WTC11 (cell line): ENCODE data around the gene DSG3. TPM values are rescaled to one million over a fixed set of nuclear protein-coding genes. Genes with fewer than 3 reads are reported as not detected.
"Not testable (repeated sequence)": the region's sequence is repeated elsewhere in the genome, so short reads cannot be mapped to it uniquely, and the experiment has no call there.

Experiments used
- ATAC-seq: fragments of 200-7000 bp; cut with Tn5 transposase; 2 replicates; pipeline ENCODE4 v1.10.0; 2021; ENCODE audit warnings: mild to moderate bottlenecking, moderate library complexity
- CTCF ChIA-PET: fragments of 300-600 bp; sonication (Branson Sonifier 250); formaldehyde crosslinking; loops from one replicate; lab custom pipeline; 2021; ENCODE audit warnings: antibody characterized with exemption; lab: Charles Lee
- POLR2A ChIA-PET: fragments of 350-600 bp; sonication (Branson Sonifier 250); formaldehyde crosslinking; loops from one replicate; lab custom pipeline; 2021; ENCODE audit warnings: antibody characterized with exemption; lab: Charles Lee
- DNase-seq: peaks from one replicate; pipeline ENCODE4 v3.0.0; 2021; ENCODE audit warnings: low spot score
- H3K27ac Mint-ChIP-seq: 2 replicates; pipeline ENCODE4 v1.8.0; 2021; ENCODE audit warnings: mixed read lengths
- H3K27me3 Mint-ChIP-seq: 2 replicates; pipeline ENCODE4 v1.8.0; 2021; ENCODE audit warnings: low read depth, mild to moderate bottlenecking, moderate library complexity, mixed read lengths
- H3K36me3 Mint-ChIP-seq: 2 replicates; pipeline ENCODE4 v1.8.0; 2021; ENCODE audit warnings: mixed read lengths
- H3K4me1 Mint-ChIP-seq: 2 replicates; pipeline ENCODE4 v1.8.0; 2022; ENCODE audit warnings: mixed read lengths
- H3K4me3 Mint-ChIP-seq: 2 replicates; pipeline ENCODE4 v1.8.0; 2021; ENCODE audit warnings: mild to moderate bottlenecking, moderate library complexity, mixed read lengths
- H3K9me3 Mint-ChIP-seq: 2 replicates; pipeline ENCODE4 v1.8.0; 2021; ENCODE audit warnings: mixed read lengths
- ATF3 ChIP-seq: sonication (generic); formaldehyde crosslinking; conservative IDR thresholded peaks from 2 replicates; pipeline ENCODE4 v1.8.1; 2022; ENCODE audit warnings: mild to moderate bottlenecking, missing genetic modification reagents
- ERG ChIP-seq: fragments of 250-450 bp; sonication (Bioruptor Pico); IDR thresholded peaks from 2 replicates; pipeline ENCODE4 v1.8.0; 2021; ENCODE audit warnings: mild to moderate bottlenecking
- ETV6 ChIP-seq: sonication (generic); formaldehyde crosslinking; IDR thresholded peaks from 2 replicates; pipeline ENCODE4 v1.8.1; 2022; ENCODE audit warnings: mild to moderate bottlenecking, missing genetic modification reagents
- FOXJ3 ChIP-seq: sonication (generic); formaldehyde crosslinking; IDR thresholded peaks from 2 replicates; pipeline ENCODE4 v1.9.0; 2021; ENCODE audit warnings: missing genetic modification reagents, mild to moderate bottlenecking, borderline replicate concordance
- FOXK1 ChIP-seq: sonication (generic); formaldehyde crosslinking; IDR thresholded peaks from 2 replicates; pipeline ENCODE4 v1.8.0; 2022; ENCODE audit warnings: mild to moderate bottlenecking, moderate library complexity, missing genetic modification reagents
- GRHL2 ChIP-seq: fragments of 250-450 bp; sonication (Bioruptor Pico); IDR thresholded peaks from 2 replicates; pipeline ENCODE4 v1.8.0; 2022; ENCODE audit warnings: mild to moderate bottlenecking, moderate library complexity; ENCODE audit not compliant: insufficient replicate concordance, severe bottlenecking
- GTF2I ChIP-seq: fragments of 250-450 bp; sonication (Bioruptor Pico); conservative IDR thresholded peaks from 2 replicates; pipeline ENCODE4 v1.4.0; 2021; ENCODE audit warnings: mild to moderate bottlenecking
- IRF2 ChIP-seq: sonication (generic); formaldehyde crosslinking; IDR thresholded peaks from 2 replicates; pipeline ENCODE4 v1.8.0; 2022; ENCODE audit warnings: low read depth, missing genetic modification reagents, borderline replicate concordance
- JAZF1 ChIP-seq: fragments of 250-450 bp; sonication (Bioruptor Pico); IDR thresholded peaks from 2 replicates; pipeline ENCODE4 v1.9.0; 2021; ENCODE audit warnings: moderate library complexity, mild to moderate bottlenecking, inconsistent platforms
- KAT7 ChIP-seq: sonication (generic); formaldehyde crosslinking; IDR thresholded peaks from 2 replicates; pipeline ENCODE4 v1.8.1; 2023; ENCODE audit warnings: missing genetic modification reagents, mild to moderate bottlenecking, borderline replicate concordance
- MYBL2 ChIP-seq: sonication (generic); formaldehyde crosslinking; IDR thresholded peaks from 2 replicates; pipeline ENCODE4 v1.8.1; 2023; ENCODE audit warnings: mild to moderate bottlenecking, moderate library complexity, missing genetic modification reagents
- OVOL2 ChIP-seq: fragments of 250-450 bp; sonication (Bioruptor Pico); IDR thresholded peaks from 2 replicates; pipeline ENCODE4 v1.9.0; 2021; ENCODE audit warnings: mild to moderate bottlenecking, borderline replicate concordance
- RELA ChIP-seq: sonication (generic); formaldehyde crosslinking; IDR thresholded peaks from 2 replicates; pipeline ENCODE4 v1.8.1; 2022; ENCODE audit warnings: missing genetic modification reagents, mild to moderate bottlenecking, borderline replicate concordance
- SMAD3 ChIP-seq: sonication (generic); formaldehyde crosslinking; IDR thresholded peaks from 2 replicates; pipeline ENCODE4 v1.8.0; 2022; ENCODE audit warnings: missing genetic modification reagents, mild to moderate bottlenecking, borderline replicate concordance
- SMAD4 ChIP-seq: sonication (generic); formaldehyde crosslinking; IDR thresholded peaks from 2 replicates; pipeline ENCODE4 v1.8.0; 2022; ENCODE audit warnings: mild to moderate bottlenecking, missing genetic modification reagents
- ZBTB21 ChIP-seq: sonication (generic); formaldehyde crosslinking; IDR thresholded peaks from 2 replicates; pipeline ENCODE4 v1.8.1; 2023; ENCODE audit warnings: mild to moderate bottlenecking, missing genetic modification reagents, borderline replicate concordance
- ZNF317 ChIP-seq: sonication (generic); formaldehyde crosslinking; IDR thresholded peaks from 2 replicates; pipeline ENCODE4 v1.8.1; 2023; ENCODE audit warnings: low read depth, mild to moderate bottlenecking, moderate library complexity, missing genetic modification reagents, borderline replicate concordance
- ZNF423 ChIP-seq: fragments of 250-450 bp; sonication (Bioruptor Pico); IDR thresholded peaks from 2 replicates; pipeline ENCODE4 v2.1.2; 2022; ENCODE audit warnings: mild to moderate bottlenecking, moderate library complexity
- ZNF671 ChIP-seq: fragments of 250-450 bp; sonication (Bioruptor Pico); IDR thresholded peaks from 2 replicates; pipeline ENCODE4 v1.8.0; 2021; ENCODE audit warnings: mild to moderate bottlenecking
- total RNA-seq: library from RNA; stranded (reverse); gene quantifications from 3 replicates; pipeline ENCODE4 v1.2.3, GENCODE V29; 2021
- TF ChIP-seq, protein P1 (sequence below): sonication (generic); formaldehyde crosslinking; IDR thresholded peaks from 2 replicates; pipeline ENCODE4 v1.8.0; 2022; ENCODE audit warnings: mild to moderate bottlenecking, missing genetic modification reagents
- TF ChIP-seq, protein P2 (sequence below): sonication (generic); formaldehyde crosslinking; IDR thresholded peaks from 2 replicates; pipeline ENCODE4 v1.8.1; 2023; ENCODE audit warnings: mild to moderate bottlenecking, missing genetic modification reagents, moderate library complexity
- TF ChIP-seq, protein P3 (sequence below): sonication (generic); formaldehyde crosslinking; IDR thresholded peaks from 2 replicates; pipeline ENCODE4 v1.8.0; 2022; ENCODE audit warnings: mild to moderate bottlenecking, missing genetic modification reagents
- TF ChIP-seq, protein P4 (sequence below): fragments of 250-450 bp; sonication (Bioruptor Pico); IDR thresholded peaks from 2 replicates; pipeline ENCODE4 v1.9.0; 2021; ENCODE audit warnings: moderate library complexity, mild to moderate bottlenecking, inconsistent platforms, borderline replicate concordance

Gene DSG3
- total RNA-seq, 1 experiment from 2014 or later: 0.04 TPM

DNA sequence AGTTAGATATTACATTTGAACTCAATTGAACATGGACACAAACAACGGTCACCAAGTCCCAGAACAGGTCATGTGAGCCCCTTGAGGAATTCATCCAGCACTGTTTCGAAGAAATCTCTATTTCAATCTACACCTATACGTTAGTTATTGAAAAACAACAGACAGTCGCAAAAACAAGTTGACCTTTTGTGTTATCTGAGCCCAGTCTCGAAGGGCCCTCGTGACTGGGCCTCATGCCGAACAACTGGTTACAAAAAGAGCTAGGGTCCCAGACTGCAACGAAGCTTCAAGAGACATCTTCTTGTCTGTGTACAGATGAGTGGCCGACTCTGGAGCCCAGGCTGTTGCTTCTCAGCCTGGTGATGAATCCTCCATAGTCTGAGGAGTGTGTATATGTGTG, 45.1 kb downstream of the DSG3 start:
- Mint-ChIP-seq H3K36me3 (no peaks in the 10 kb centered on the region), H3K4me1 (peaks cover 9% of the 10 kb centered on the region), H3K9me3 (no peaks in the 10 kb centered on the region), H3K27ac (no peak overlapping the region), H3K27me3 (peaks cover 10% of the 10 kb centered on the region), H3K4me3 (no peak overlapping the region)
- DNase-seq: no peak
- no peak for ATAC-seq
- TF ChIP-seq ATF3 (CRISPR knock-in tag) (no peak), JAZF1 (no peak), SMAD3 (no peak), KAT7 (CRISPR knock-in tag) (no peak), FOXK1 (no peak)
- ChIA-PET POLR2A (no interaction called here), CTCF (interaction anchor here (1.0 kb wide), 1 partner anchor 68 kb away, joined by 4 read pairs; no protein-coding TSS in a partner anchor)

GRCh38 chr18:31493171-31493570, 45.6 kb downstream of the DSG3 start:
- no peaks in the 10 kb centered on the region for H3K36me3 Mint-ChIP-seq
- H3K27me3 Mint-ChIP-seq: peaks cover 10% of the 10 kb centered on the region
- CTCF ChIA-PET: no interaction called here
- TF ChIP-seq, protein P1, sequence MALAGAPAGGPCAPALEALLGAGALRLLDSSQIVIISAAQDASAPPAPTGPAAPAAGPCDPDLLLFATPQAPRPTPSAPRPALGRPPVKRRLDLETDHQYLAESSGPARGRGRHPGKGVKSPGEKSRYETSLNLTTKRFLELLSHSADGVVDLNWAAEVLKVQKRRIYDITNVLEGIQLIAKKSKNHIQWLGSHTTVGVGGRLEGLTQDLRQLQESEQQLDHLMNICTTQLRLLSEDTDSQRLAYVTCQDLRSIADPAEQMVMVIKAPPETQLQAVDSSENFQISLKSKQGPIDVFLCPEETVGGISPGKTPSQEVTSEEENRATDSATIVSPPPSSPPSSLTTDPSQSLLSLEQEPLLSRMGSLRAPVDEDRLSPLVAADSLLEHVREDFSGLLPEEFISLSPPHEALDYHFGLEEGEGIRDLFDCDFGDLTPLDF (CRISPR knock-in tag): no peak
- no peak for TF ChIP-seq RELA (CRISPR knock-in tag)
- TF ChIP-seq, all 79 proteins: peak for 0
- POLR2A ChIA-PET: no interaction called here
- no peaks in the 10 kb centered on the region for H3K9me3 Mint-ChIP-seq
- H3K27ac Mint-ChIP-seq: no peak overlapping the region
- H3K4me1 Mint-ChIP-seq: peaks cover 8% of the 10 kb centered on the region
- no peak for DNase-seq
- H3K4me3 Mint-ChIP-seq: no peak overlapping the region
- ATAC-seq: no peak

- CTCF ChIA-PET: no interaction called here
Observed at GRCh38 chr18:31493941-31494340, 46.4 kb downstream of the DSG3 start.

DNA sequence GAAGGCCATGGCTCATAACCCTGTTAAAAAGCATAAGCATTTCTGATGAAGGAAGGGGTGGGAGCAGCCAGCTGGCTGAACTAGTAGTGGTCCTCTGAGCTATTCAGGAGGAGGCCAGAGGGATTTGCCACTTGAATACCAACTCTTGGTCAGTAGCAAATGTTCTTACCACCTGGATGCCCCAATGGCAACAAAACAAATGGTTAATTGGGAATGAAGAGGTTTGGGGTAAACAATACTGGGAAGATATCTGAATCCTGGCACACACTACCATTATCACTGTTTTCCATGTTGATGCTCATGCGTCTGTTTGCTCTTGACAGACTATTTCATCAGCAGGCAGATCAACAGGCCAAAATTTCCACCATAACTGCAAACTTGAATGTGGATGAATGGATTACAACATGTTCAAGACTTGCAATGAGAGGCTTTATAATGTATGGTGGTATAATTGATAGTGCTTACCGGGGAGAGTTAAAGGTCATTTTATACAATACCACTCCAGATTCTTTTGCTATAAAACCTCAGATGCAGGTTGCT, 47.2 kb downstream of the DSG3 start:
- H3K36me3 Mint-ChIP-seq, ATAC-seq, DNase-seq, H3K9me3 Mint-ChIP-seq, H3K4me3 Mint-ChIP-seq, H3K27ac Mint-ChIP-seq, CTCF ChIA-PET, POLR2A ChIA-PET: not testable (repeated sequence)
- Mint-ChIP-seq H3K27me3 (peaks cover 10% of the 10 kb centered on the region), H3K4me1 (peaks cover 17% of the 10 kb centered on the region)

More at GRCh38 chr18:31493941-31494340, 46.4 kb downstream of the DSG3 start:
- H3K27me3 Mint-ChIP-seq: peaks cover 10% of the 10 kb centered on the region
- TF ChIP-seq, protein P2, sequence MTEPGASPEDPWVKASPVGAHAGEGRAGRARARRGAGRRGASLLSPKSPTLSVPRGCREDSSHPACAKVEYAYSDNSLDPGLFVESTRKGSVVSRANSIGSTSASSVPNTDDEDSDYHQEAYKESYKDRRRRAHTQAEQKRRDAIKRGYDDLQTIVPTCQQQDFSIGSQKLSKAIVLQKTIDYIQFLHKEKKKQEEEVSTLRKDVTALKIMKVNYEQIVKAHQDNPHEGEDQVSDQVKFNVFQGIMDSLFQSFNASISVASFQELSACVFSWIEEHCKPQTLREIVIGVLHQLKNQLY (CRISPR knock-in tag): no peak
- TF ChIP-seq FOXJ3: no peak
- no peak for TF ChIP-seq KAT7 (CRISPR knock-in tag)
- no peak for TF ChIP-seq GRHL2 (CRISPR knock-in tag)
- DNase-seq (no peak), ATAC-seq (no peak)
- H3K27ac Mint-ChIP-seq: no peak overlapping the region
- POLR2A ChIA-PET: no interaction called here
- no peak overlapping the region for H3K4me3 Mint-ChIP-seq
- H3K4me1 Mint-ChIP-seq: peaks cover 9% of the 10 kb centered on the region
- H3K36me3 Mint-ChIP-seq: no peaks in the 10 kb centered on the region
- no peaks in the 10 kb centered on the region for H3K9me3 Mint-ChIP-seq

DNA sequence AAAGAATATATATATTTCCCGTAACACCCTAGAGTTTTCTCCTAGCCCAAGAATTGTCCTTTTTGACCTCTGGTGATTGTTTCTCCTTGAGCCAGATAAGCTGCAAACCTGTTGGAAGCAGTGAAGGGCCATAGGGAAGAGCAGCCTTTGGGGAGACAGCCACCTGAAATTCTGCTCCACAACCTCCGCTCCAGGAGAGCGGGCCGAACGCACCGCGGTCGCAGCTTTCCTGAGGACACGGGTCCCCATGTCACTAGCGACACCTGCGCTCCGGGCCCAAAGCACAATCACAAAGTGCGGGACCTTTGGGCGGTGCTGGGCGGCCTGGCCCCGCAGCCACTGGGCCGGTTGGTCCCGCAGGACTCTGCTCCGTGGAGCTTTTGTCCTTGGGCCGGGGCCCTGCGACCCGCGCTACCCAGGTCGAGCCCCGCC, 49.9 kb downstream of the DSG3 start:
- Mint-ChIP-seq H3K4me1 (peaks cover 35% of the 10 kb centered on the region), H3K27me3 (peaks cover 10% of the 10 kb centered on the region), H3K9me3 (no peaks in the 10 kb centered on the region), H3K36me3 (no peaks in the 10 kb centered on the region), H3K27ac (peak overlapping the region; percentile 63), H3K4me3 (peak overlapping the region; percentile 95)
- ATAC-seq (peak; percentile 22; the same call in 1 of the 2 replicates), DNase-seq (no peak)
- ChIA-PET CTCF (interaction anchor here (1.0 to 1.6 kb wide), 3 partner anchors 15 to 480 kb away, joined by 4 to 5 read pairs (median 4); no protein-coding TSS in a partner anchor), POLR2A (interaction anchor here (0.6 to 1.0 kb wide), 4 partner anchors 9 to 396 kb away, joined by 3 to 5 read pairs (median 3); no protein-coding TSS in a partner anchor)
- TF ChIP-seq ZNF423 (CRISPR knock-in tag) (peak; percentile 51; the same call in 1 of the 2 replicates), ZBTB21 (CRISPR knock-in tag) (no peak), SMAD4 (CRISPR knock-in tag) (no peak), ZNF671 (CRISPR knock-in tag) (no peak), ZNF317 (CRISPR knock-in tag) (no peak), GTF2I (CRISPR knock-in tag) (no peak), ERG (no peak), OVOL2 (CRISPR knock-in tag) (no peak), IRF2 (CRISPR knock-in tag) (no peak), MYBL2 (CRISPR knock-in tag) (no peak), ETV6 (CRISPR knock-in tag) (no peak)
- TF ChIP-seq, protein P3, sequence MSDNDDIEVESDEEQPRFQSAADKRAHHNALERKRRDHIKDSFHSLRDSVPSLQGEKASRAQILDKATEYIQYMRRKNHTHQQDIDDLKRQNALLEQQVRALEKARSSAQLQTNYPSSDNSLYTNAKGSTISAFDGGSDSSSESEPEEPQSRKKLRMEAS: no peak; the same call in 1 of the 2 replicates
- TF ChIP-seq, protein P4, sequence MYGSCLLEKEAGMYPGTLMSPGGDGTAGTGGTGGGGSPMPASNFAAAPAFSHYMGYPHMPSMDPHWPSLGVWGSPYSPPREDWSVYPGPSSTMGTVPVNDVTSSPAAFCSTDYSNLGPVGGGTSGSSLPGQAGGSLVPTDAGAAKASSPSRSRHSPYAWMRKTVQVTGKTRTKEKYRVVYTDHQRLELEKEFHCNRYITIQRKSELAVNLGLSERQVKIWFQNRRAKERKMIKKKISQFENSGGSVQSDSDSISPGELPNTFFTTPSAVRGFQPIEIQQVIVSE: no peak
